ENCODE measurements around the gene FAP.

FAP gene

GRCh38 chr2:162243715-162244114 lies 470 bp upstream of the FAP start:
- DNase-seq (ENCODE audit: low read depth), result no peak
- H3K4me3 ChIP-seq (ENCODE audit: low read depth, low read length), result peak overlapping the region; percentile 60
- TF ChIP-seq CTCF (conservative IDR thresholded peaks at IDR 0.05; ENCODE audit: low read depth, low read length), result no peak

GRCh38 chr2:162242586-162243280 lies 512 bp downstream of the FAP start:
- DNase-seq (ENCODE audit: low read depth), result peak; percentile 95
- peak overlapping the region; percentile 60 for H3K4me3 ChIP-seq (ENCODE audit: low read depth, low read length)
- TF ChIP-seq CTCF (conservative IDR thresholded peaks at IDR 0.05; ENCODE audit: low read depth, low read length), result no peak

GRCh38 chr2:162241571-162241970 lies 1.7 kb downstream of the FAP start:
- H3K4me3 ChIP-seq (ENCODE audit: low read depth, low read length), result peak overlapping the region; percentile 60
- peak; percentile 71 for DNase-seq (ENCODE audit: low read depth)
- no peak for TF ChIP-seq CTCF (conservative IDR thresholded peaks at IDR 0.05; ENCODE audit: low read depth, low read length)

GRCh38 chr2:162234620-162235462 lies 8.4 kb downstream of the FAP start:
- no peak for DNase-seq (ENCODE audit: low read depth)
- TF ChIP-seq CTCF (conservative IDR thresholded peaks at IDR 0.05; ENCODE audit: low read depth, low read length), result no peak
- H3K4me3 ChIP-seq (ENCODE audit: low read depth, low read length), result no peak overlapping the region

- H3K4me3 ChIP-seq (ENCODE audit: low read depth, low read length), result no peak overlapping the region
- TF ChIP-seq CTCF (conservative IDR thresholded peaks at IDR 0.05; ENCODE audit: low read depth, low read length), result no peak
- DNase-seq (ENCODE audit: low read depth), result peak; percentile 86
Measured at GRCh38 chr2:162233197-162233596, 10.0 kb downstream of the FAP start.

- H3K4me3 ChIP-seq (ENCODE audit: low read depth, low read length), result no peak overlapping the region
- DNase-seq (ENCODE audit: low read depth), result no peak
- TF ChIP-seq CTCF (conservative IDR thresholded peaks at IDR 0.05; ENCODE audit: low read depth, low read length), result no peak
Measured at GRCh38 chr2:162232671-162233070, 10.6 kb downstream of the FAP start.

Measured in choroid plexus epithelial cell (primary cell).